Osteoblast (primary cell): ENCODE results near the gene PON3. TPM values are rescaled to one million over a fixed set of nuclear protein-coding genes. Genes with fewer than 3 reads are reported as not detected.
A peak's percentile ranks its signal among the peaks of the same experiment; 100 is the strongest.

ENCODE experiments used
- DNase-seq: peaks from one replicate; pipeline ENCODE4 v3.0.0; 2011; ENCODE audit warnings: low spot score, mixed read lengths; ENCODE audit not compliant: insufficient read length; ENCODE audit errors: missing footprints
- H2AFZ ChIP-seq: 2 replicates; pipeline ENCODE4 v1.6.0; 2011; ENCODE audit warnings: mild to moderate bottlenecking, low read length
- H3K27ac ChIP-seq: 2 replicates; pipeline ENCODE4 v1.5.1; 2011; ENCODE audit warnings: mild to moderate bottlenecking, low read depth, low read length, moderate library complexity
- H3K27me3 ChIP-seq: 2 replicates; pipeline ENCODE4 v1.6.0; 2012; ENCODE audit warnings: mild to moderate bottlenecking, control low read depth, inconsistent platforms, low read length, moderate library complexity; ENCODE audit not compliant: insufficient read depth
- H3K36me3 ChIP-seq: 2 replicates; pipeline ENCODE4 v1.5.1; 2011; ENCODE audit warnings: mild to moderate bottlenecking, low read length, control low read depth, moderate library complexity; ENCODE audit not compliant: insufficient read depth
- H3K4me1 ChIP-seq: 2 replicates; pipeline ENCODE4 v1.5.1; 2011; ENCODE audit warnings: mild to moderate bottlenecking, low read length, control low read depth, moderate library complexity; ENCODE audit not compliant: insufficient read depth
- H3K4me2 ChIP-seq: 2 replicates; pipeline ENCODE4 v1.6.0; 2011; ENCODE audit warnings: mild to moderate bottlenecking, low read length; ENCODE audit not compliant: insufficient read depth
- H3K4me3 ChIP-seq: fragments of 200-600 bp; sonication (generic); 3 replicates; pipeline ENCODE4 v1.5.1; 2012; ENCODE audit warnings: mild to moderate bottlenecking, low read length, inconsistent platforms; ENCODE audit not compliant: insufficient read depth
- H3K79me2 ChIP-seq: 2 replicates; pipeline ENCODE4 v1.6.0; 2012; ENCODE audit warnings: mild to moderate bottlenecking, low read length, control low read depth, inconsistent platforms; ENCODE audit not compliant: insufficient read depth
- H3K9me3 ChIP-seq: 2 replicates; pipeline ENCODE4 v1.5.1; 2011; ENCODE audit warnings: low read depth, low read length, control low read depth
- H4K20me1 ChIP-seq: 2 replicates; pipeline ENCODE4 v1.6.0; 2012; ENCODE audit warnings: mild to moderate bottlenecking, low read length, control low read depth; ENCODE audit not compliant: insufficient read depth
- total RNA-seq: library from RNA; depleted of rRNA; stranded (reverse); fragments of >200 nt; gene quantifications from 2 replicates; pipeline ENCODE4 v1.2.3, GENCODE V29; 2012
- TF ChIP-seq, protein P1 (sequence below): IDR thresholded peaks from 2 replicates; pipeline ENCODE4 v1.5.1; 2011; ENCODE audit warnings: mild to moderate bottlenecking, low read depth, low read length, moderate library complexity; ENCODE audit errors: extremely low read depth

Gene PON3
- total RNA-seq, 1 donor: 0.72 TPM

DNA sequence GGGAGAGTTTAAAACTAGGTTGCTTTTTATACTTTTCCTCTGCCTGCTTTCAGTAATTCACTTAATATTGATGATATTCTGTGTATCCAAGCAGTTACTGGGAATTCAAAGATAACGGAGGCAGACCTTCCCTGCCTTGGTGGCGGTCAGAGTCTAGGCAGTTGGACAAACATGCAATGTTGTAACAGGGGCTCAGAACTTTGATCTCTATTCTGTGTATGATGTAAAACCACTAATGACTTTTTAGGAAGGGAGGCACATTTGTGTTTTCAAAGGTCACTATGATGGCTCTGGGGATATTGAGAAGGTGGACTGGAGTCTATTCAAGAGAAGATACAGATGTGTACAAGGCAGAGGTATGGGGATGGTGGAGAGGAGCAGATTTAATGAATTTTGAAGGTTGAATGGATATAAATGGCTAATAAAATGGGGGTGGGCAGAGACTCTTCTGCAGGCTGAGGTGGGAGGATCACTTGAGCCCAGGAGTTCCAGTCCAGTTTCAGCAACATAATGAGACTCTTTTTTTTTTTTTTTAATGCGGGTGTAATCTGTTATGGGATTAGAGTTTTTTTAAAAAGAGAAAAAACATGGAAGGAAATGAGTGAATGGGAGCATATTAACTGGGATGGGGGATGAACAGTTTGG lies 44.3 kb upstream of the PON3 start:
- H3K4me2 ChIP-seq: no peak overlapping the region
- TF ChIP-seq, protein P1, sequence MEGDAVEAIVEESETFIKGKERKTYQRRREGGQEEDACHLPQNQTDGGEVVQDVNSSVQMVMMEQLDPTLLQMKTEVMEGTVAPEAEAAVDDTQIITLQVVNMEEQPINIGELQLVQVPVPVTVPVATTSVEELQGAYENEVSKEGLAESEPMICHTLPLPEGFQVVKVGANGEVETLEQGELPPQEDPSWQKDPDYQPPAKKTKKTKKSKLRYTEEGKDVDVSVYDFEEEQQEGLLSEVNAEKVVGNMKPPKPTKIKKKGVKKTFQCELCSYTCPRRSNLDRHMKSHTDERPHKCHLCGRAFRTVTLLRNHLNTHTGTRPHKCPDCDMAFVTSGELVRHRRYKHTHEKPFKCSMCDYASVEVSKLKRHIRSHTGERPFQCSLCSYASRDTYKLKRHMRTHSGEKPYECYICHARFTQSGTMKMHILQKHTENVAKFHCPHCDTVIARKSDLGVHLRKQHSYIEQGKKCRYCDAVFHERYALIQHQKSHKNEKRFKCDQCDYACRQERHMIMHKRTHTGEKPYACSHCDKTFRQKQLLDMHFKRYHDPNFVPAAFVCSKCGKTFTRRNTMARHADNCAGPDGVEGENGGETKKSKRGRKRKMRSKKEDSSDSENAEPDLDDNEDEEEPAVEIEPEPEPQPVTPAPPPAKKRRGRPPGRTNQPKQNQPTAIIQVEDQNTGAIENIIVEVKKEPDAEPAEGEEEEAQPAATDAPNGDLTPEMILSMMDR: no peak
- H3K36me3 ChIP-seq: no peaks in the 10 kb centered on the region
- H3K9me3 ChIP-seq: no peaks in the 10 kb centered on the region
- H3K4me1 ChIP-seq: no peaks in the 10 kb centered on the region
- H2AFZ ChIP-seq: no peak overlapping the region
- no peak overlapping the region for H3K27ac ChIP-seq
- no peaks in the 10 kb centered on the region for H3K27me3 ChIP-seq
- no peak overlapping the region for H3K4me3 ChIP-seq
- no peaks in the 10 kb centered on the region for H4K20me1 ChIP-seq
- no peaks in the 10 kb centered on the region for H3K79me2 ChIP-seq
- no peak for DNase-seq

DNA sequence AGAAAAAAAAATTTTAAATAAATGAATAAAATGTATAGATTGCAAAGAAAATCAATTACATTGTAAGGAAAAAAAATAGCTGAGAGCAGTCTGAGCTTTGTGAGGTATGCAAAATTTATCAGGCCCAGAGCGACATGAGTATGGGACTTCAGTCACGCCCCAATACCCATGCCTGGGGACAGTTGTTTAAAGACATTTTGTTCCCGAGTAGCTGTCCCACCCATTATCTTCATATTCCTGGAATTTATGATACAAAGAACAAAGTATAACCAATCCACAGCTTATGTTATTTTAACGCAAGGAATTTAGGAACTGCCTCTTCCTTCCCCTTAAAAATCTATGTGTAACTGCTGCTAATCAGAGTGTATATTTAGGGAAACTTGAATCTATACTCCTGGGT lies 40.2 kb upstream of the PON3 start:
- no peak for DNase-seq
- H3K4me2 ChIP-seq: no peak overlapping the region

DNA sequence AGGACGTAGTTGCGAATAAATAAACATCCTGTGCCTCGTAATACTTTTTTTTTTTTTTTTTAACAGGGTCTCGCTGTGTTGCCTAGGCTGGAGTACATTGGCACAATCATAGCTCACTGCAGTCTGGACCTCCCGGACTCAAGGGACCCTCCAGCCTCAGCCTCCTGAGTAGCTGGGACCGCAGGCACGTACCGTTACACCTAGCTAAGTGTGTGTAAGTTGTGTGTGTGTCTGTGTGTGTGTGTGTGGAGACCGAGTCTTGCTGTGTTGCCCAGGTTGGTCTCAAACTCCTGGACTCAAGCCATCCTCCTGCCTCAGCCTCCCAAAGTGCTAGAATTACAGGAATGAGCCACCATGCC lies 39.2 kb upstream of the PON3 start:
- H4K20me1 ChIP-seq: no peaks in the 10 kb centered on the region
- H3K4me1 ChIP-seq: no peaks in the 10 kb centered on the region
- TF ChIP-seq, protein P1: no peak
- no peaks in the 10 kb centered on the region for H3K27me3 ChIP-seq
- DNase-seq: no peak
- H3K4me2 ChIP-seq: peak overlapping the region; percentile 77
- peak overlapping the region; percentile 77 for H3K27ac ChIP-seq
- H3K9me3 ChIP-seq: no peaks in the 10 kb centered on the region
- peak overlapping the region; percentile 88 for H3K4me3 ChIP-seq
- H3K36me3 ChIP-seq: no peaks in the 10 kb centered on the region
- peaks cover 16% of the 10 kb centered on the region for H3K79me2 ChIP-seq
- H2AFZ ChIP-seq: peak overlapping the region; percentile 83

More for the DNA sequence above, 40.2 kb upstream of the PON3 start:
- Histone ChIP-seq H3K27me3 (no peaks in the 10 kb centered on the region), H3K27ac (no peak overlapping the region), H3K4me1 (no peaks in the 10 kb centered on the region), H2AFZ (no peak overlapping the region), H3K4me3 (no peak overlapping the region), H3K79me2 (peaks cover 16% of the 10 kb centered on the region), H3K9me3 (no peaks in the 10 kb centered on the region), H3K36me3 (no peaks in the 10 kb centered on the region), H4K20me1 (no peaks in the 10 kb centered on the region)
- TF ChIP-seq, protein P1: no peak

DNA sequence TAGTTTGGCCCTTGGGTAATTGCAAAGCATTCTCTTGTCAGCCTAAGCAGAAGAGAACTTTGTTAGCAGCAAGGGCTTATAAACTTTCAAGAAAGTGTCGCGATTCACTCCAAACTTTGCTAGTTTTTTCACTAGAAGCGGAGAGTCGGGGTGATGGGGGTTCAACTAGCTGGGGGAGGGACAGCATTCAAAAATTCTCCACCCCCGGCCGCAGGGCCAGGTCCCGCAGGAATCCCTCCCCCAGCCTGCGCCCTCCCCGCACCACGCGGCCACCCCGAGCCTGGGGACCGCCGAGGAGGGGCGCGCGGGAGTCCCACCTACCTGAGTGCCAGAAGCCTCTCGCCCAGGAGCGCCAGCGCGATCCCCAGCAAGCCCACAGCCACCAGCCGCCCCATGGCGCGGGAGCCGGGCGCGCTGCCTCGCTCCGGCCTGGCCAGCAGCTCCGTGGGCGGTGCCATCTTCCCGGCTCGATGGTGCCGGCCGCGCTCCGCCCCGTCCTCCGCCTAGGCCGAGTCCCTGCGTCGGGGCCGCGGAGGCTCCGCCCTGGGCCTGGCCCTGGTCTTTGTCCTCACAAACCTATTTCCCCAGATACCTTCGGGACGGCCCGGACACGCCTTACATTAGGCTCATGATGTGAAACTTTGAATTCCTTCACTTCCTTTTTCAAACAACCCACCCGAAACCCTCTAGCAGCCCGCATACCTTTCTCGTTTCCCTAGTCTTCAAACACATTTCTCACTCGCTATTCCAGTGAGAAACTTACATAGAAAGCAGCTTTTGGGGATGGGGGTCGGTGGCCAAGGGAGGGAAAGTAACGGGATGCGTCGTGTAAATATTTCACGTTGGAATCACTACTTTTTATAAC lies 38.6 kb upstream of the PON3 start, which contains the start of gene PON2:
PON2 (minus strand) TSS at position 472 of the 865 bp plus-strand sequence; CDS start at position 395, 77 bp downstream.
- Histone ChIP-seq H3K4me1 (no peaks in the 10 kb centered on the region), H2AFZ (peak within 1 kb of the TSS; percentile 83), H3K27me3 (no peaks in the 10 kb centered on the region), H3K4me2 (peak within 1 kb of the TSS; percentile 77), H3K27ac (peak within 1 kb of the TSS; percentile 77), H4K20me1 (no peaks in the 10 kb centered on the region), H3K79me2 (peaks cover 16% of the 10 kb centered on the region), H3K4me3 (peak within 1 kb of the TSS; percentile 88), H3K9me3 (no peaks in the 10 kb centered on the region), H3K36me3 (no peaks in the 10 kb centered on the region)
- TF ChIP-seq, protein P1: no peak
- DNase-seq: peak; percentile 96
